HG03521 (cell line): ENCODE measurements around the gene OR8K5.
"Not testable (repeated sequence)": the region's sequence is repeated elsewhere in the genome, so short reads cannot be mapped to it uniquely, and the experiment has no call there.

Experiments used
- ATAC-seq: cut with Tn5 transposase; IDR thresholded peaks from one replicate; pipeline ENCODE4 v1.9.1; 2021; ENCODE audit warnings: mild to moderate bottlenecking, moderate library complexity; ENCODE audit not compliant: unreplicated experiment

The OR8K5 gene

DNA sequence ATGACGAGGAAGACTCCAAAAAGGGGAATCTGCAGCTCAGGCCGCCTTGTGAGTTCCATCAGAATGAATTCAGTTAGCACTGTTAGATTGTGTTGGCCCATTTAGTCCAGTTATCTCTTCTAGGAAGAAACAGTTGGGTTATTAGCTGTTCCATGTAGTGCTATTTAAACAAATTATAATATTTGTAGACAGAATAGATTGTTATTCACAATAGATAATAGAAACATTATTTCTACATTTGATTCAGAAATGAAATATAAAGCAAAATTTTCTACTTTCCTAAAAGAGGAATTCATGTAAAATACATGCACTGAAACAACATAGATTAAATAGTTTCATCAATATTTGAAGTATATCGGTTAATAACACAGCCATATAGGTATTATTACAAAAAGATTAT is at the start of gene OR8K5:
Gene OR8K5 (minus strand): TSS at position 101 of the 400 bp plus-strand sequence. CDS start 0 bp downstream, at position 101.
- ATAC-seq: no peak

DNA sequence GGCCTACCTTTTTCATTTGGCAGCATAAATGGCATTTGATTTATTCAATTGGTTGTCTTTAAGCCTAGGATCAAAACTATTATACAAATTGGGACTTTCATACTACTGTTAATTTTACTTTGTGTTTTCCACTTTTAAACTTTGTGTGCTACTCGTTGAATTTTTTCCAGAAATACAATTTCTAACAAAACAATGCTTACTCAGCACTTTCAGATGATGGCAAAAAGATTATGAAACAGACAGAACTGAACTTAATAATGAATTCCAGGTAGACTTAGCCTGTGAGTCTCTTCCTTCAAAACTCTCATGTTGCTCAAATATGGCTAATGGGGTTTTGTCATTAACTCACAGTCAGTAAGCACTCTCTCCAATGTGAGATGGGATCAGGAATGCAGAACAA is 47.7 kb upstream of the OR8K5 start:
- no peak for ATAC-seq

DNA sequence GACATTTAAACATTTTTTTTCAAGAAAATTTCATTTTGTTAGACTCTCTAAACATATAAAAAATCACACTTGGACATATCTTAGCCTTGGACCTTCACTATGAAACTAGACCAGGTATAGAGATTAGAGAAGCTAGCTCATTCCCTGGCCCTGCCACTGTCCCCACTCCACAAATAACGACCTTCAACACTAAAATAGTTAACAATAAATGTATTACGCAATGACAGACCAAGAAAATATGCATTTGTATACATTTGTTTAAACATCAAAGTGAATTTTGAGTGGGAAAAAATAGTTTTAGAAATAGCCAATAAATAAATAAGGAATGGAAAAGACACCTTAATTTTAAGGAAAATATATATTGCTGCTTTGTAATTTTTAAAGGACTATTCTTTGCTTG is 37.2 kb upstream of the OR8K5 start:
- ATAC-seq: no peak

DNA sequence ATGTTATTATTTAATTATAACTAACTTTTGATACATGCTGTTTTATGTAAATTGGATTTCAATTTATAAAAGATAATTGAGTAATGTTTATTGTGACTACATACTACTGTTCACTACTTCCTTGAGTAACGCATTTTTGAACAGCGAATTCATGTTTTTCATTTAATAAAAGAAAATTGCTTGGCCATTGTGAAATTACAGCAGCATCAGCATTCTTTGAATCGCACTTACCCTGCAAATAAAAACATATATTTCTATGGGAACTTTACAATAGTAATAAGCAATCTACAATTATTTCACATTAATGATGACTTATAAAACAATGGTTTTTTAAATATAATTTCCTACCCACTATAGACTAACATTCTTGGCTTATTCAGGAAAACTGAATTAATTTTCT is 36.6 kb upstream of the OR8K5 start:
- no peak for ATAC-seq

DNA sequence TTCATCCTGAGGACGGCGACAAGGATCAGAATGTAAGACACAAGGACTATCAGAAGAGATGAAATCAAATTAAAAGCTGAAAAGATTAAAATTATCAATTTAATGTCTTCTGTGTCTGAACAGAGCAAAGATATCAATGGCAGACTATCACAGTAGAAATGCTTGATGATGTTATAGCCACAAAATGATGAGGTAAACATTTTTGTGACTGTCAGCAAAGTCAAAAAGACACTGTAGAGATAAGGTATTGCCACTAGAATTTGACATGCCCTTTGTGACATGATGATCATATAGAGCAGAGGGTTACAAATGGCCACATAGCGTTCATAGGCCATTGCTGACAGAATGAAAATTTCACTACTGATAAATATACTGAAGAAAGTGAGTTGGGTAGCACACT is 28.5 kb upstream of the OR8K5 start:
- no peak for ATAC-seq

- no peak for ATAC-seq
These were observed 23.3 kb upstream of the OR8K5 start for GRCh38 chr11:56183459-56183858.

- ATAC-seq: no peak
These were observed 16.2 kb upstream of the OR8K5 start, which contains the start of gene OR5J2 for GRCh38 chr11:56176318-56176717. Gene OR5J2, plus strand, starts transcription at chr11:56176618. Its CDS starts 0 bp downstream, at chr11:56176618.

GRCh38 chr11:56172256-56172830 is 12.2 kb upstream of the OR8K5 start:
- no peak for ATAC-seq

- no peak for ATAC-seq
These were observed 3.7 kb upstream of the OR8K5 start for GRCh38 chr11:56163804-56164203.

GRCh38 chr11:56152333-56152732 is 7.8 kb downstream of the OR8K5 start:
- no peak for ATAC-seq

DNA sequence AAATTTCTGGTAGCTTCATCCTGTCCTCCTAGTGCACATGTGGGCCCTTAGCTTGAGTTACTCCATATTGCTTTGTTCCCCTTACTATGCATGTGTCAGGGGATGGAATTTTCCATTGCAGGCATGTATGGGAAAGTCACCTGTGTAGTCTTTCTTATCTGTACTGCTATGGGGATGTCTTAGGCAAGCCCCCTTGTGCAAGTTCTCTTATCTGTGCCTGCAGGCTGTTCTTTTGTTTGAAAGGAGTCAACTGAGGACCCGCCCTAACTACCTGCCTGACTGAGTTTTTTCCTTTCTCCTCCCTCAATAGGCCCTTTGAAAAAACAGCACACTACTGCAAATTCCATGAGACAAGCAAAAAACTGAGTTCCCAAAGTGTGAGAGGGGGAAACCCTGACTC is 8.7 kb downstream of the OR8K5 start:
- no peak for ATAC-seq

- ATAC-seq: not testable (repeated sequence)
These were observed 16.4 kb downstream of the OR8K5 start for GRCh38 chr11:56143681-56144080.

DNA sequence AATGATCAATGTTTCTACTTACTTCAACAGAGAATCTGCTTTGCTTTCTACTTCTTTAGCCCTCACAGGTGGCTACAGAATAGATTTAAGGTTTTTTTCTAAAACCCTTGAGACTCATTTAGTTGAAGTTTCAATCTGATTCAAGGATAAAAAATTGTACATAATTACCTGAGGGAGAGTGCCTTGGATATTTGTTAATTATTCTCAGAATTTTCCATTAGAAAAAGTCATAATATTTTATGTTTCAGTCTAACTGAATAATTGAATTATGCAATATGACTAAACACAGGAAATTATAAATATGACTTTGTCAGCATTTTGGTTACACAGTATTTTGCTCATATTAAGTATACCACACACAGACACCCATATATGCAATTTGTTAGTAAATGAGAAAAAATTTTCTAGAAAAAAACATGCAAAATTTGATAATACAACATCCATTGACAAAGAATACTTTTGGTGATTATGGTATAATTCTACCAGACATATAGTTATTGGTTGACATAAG is 19.9 kb downstream of the OR8K5 start, which contains the start of gene OR8J3:
Gene OR8J3 (minus strand): TSS at position 51 of the 511 bp plus-strand sequence. CDS start 2,483 bp downstream, outside the sequence.
- no peak for ATAC-seq

GRCh38 chr11:56122073-56122472 is 38.0 kb downstream of the OR8K5 start, which contains the start of gene OR8H3:
Gene OR8H3, plus strand, starts transcription at chr11:56122373. Its CDS starts 0 bp downstream, at chr11:56122373.
- no peak for ATAC-seq
